IMR-90 (cell line): ENCODE results near the gene SF3B1. TPM values are rescaled to one million over a fixed set of nuclear protein-coding genes. Genes with fewer than 3 reads are reported as not detected.

Source experiments
- ATAC-seq: fragments of 200-7000 bp; cut with Tn5 transposase; 2 replicates; pipeline ENCODE4 v1.9.1; 2020; ENCODE audit warnings: low read depth, mild to moderate bottlenecking, moderate library complexity
- BruUV-seq: library from RNA; stranded (reverse); fragments of 400-500 nt; replicated peaks from 2 replicates; lab custom pipeline; 2021; lab: Mats Ljungman, UMichigan
- CTCF ChIA-PET: fragments of 300-600 bp; formaldehyde crosslinking; extraction: SDS; loops from one replicate; lab custom pipeline; 2021; ENCODE audit warnings: antibody characterized with exemption; lab: Yijun Ruan, JAX
- POLR2A ChIA-PET: fragments of 300-600 bp; sonication (Branson Sonifier 250); formaldehyde crosslinking; loops from one replicate; lab custom pipeline; 2022; ENCODE audit warnings: antibody characterized with exemption; ENCODE audit not compliant: unreplicated experiment; lab: Charles Lee
- DNase-seq: peaks from one replicate; pipeline ENCODE4 v3.0.0; 2013
- H2AFZ ChIP-seq: replicated peaks from 2 replicates; pipeline ENCODE3; 2013; ENCODE audit warnings: low read length, mild to moderate bottlenecking; ENCODE audit not compliant: poor library complexity
- H2AK5ac ChIP-seq: 2 replicates; pipeline ENCODE4 v1.6.1; 2013; ENCODE audit warnings: low read depth, low read length, inconsistent platforms
- H2AK9ac ChIP-seq: replicated peaks from 2 replicates; pipeline ENCODE3; 2013; ENCODE audit warnings: mild to moderate bottlenecking, low read depth, low read length, moderate library complexity; ENCODE audit not compliant: poor library complexity
- H2BK120ac ChIP-seq: 2 replicates; pipeline ENCODE4 v1.6.1; 2013; ENCODE audit warnings: low read depth, low read length, inconsistent platforms
- H2BK15ac ChIP-seq: 3 replicates; pipeline ENCODE4 v1.6.1; 2013; ENCODE audit warnings: low read depth, low read length, inconsistent platforms
- H2BK20ac ChIP-seq: 2 replicates; pipeline ENCODE4 v1.6.1; 2013; ENCODE audit warnings: low read depth, mild to moderate bottlenecking, inconsistent platforms, low read length, moderate library complexity
- H2BK5ac ChIP-seq: 2 replicates; pipeline ENCODE4 v1.6.1; 2013; ENCODE audit warnings: mild to moderate bottlenecking, low read depth, low read length, inconsistent platforms; ENCODE audit not compliant: poor library complexity, severe bottlenecking
- H3K14ac ChIP-seq: replicated peaks from 2 replicates; pipeline ENCODE4 v1.6.1; 2013; ENCODE audit warnings: low read depth, low read length, inconsistent platforms
- H3K18ac ChIP-seq: 2 replicates; pipeline ENCODE4 v1.6.1; 2013; ENCODE audit warnings: low read depth, low read length, control low read depth
- H3K23ac ChIP-seq: 2 replicates; pipeline ENCODE4 v1.6.1; 2013; ENCODE audit warnings: low read depth, low read length, inconsistent platforms
- H3K27ac ChIP-seq: 2 replicates; pipeline ENCODE4 v1.5.1; 2013; ENCODE audit warnings: mild to moderate bottlenecking, control low read depth, low read length; ENCODE audit not compliant: insufficient read depth
- H3K27me3 ChIP-seq: 2 replicates; pipeline ENCODE4 v1.6.1; 2013; ENCODE audit warnings: low read length; ENCODE audit not compliant: control insufficient read depth, insufficient read depth
- H3K36me3 ChIP-seq: 2 replicates; pipeline ENCODE4 v1.6.1; 2013; ENCODE audit warnings: low read length, mixed read lengths; ENCODE audit not compliant: control insufficient read depth, insufficient read depth
- H3K4ac ChIP-seq: 2 replicates; pipeline ENCODE4 v1.6.1; 2013; ENCODE audit warnings: low read depth, low read length, inconsistent platforms
- H3K4me1 ChIP-seq: 2 replicates; pipeline ENCODE4 v1.6.1; 2013; ENCODE audit warnings: low read length, mixed read lengths; ENCODE audit not compliant: control insufficient read depth, insufficient read depth
- H3K4me2 ChIP-seq: 2 replicates; pipeline ENCODE4 v1.6.1; 2013; ENCODE audit warnings: low read depth, mild to moderate bottlenecking, control low read depth, low read length, moderate library complexity
- H3K4me3 ChIP-seq: 2 replicates; pipeline ENCODE4 v1.5.1; 2013; ENCODE audit warnings: low read depth, mild to moderate bottlenecking, control low read depth, low read length, moderate library complexity; ENCODE audit not compliant: insufficient read depth
- H3K56ac ChIP-seq: 2 replicates; pipeline ENCODE4 v1.6.1; 2013; ENCODE audit warnings: low read length, inconsistent platforms; ENCODE audit not compliant: insufficient read depth; ENCODE audit errors: extremely low read depth
- H3K79me1 ChIP-seq, 2 experiments: 2 replicates each; pipeline ENCODE4 v1.6.1; 2013; ENCODE audit warnings: low read length in 2 of 2, inconsistent platforms in 1 of 2, low read depth in 1 of 2
- H3K9ac ChIP-seq: 2 replicates; pipeline ENCODE4 v1.6.1; 2013; ENCODE audit warnings: low read depth, low read length, control low read depth
- H3K9me1 ChIP-seq: 2 replicates; pipeline ENCODE4 v1.6.1; 2013; ENCODE audit warnings: low read length, inconsistent platforms; ENCODE audit not compliant: insufficient read depth
- H3K9me3 ChIP-seq: 2 replicates; pipeline ENCODE4 v1.6.1; 2013; ENCODE audit warnings: low read length; ENCODE audit not compliant: control insufficient read depth, insufficient read depth
- H4K20me1 ChIP-seq: 2 replicates; pipeline ENCODE4 v1.6.1; 2013; ENCODE audit warnings: low read length, inconsistent platforms; ENCODE audit not compliant: insufficient read depth
- H4K5ac ChIP-seq: 2 replicates; pipeline ENCODE4 v1.6.1; 2013; ENCODE audit warnings: mild to moderate bottlenecking, low read depth, low read length, control low read depth
- H4K8ac ChIP-seq, 2 experiments: 2 replicates each; pipeline ENCODE4 v1.6.1; 2013; ENCODE audit warnings: low read depth in 2 of 2, low read length in 2 of 2, control low read depth in 1 of 2, inconsistent platforms in 1 of 2
- H4K91ac ChIP-seq: 2 replicates; pipeline ENCODE4 v1.6.1; 2013; ENCODE audit warnings: low read depth, low read length, inconsistent platforms; ENCODE audit not compliant: insufficient read depth
- BHLHE40 ChIP-seq: fragments of 150-350 bp; IDR thresholded peaks from 2 replicates; pipeline ENCODE4 v1.6.1; 2016; ENCODE audit warnings: mild to moderate bottlenecking, low read depth, low read length
- CHD1 ChIP-seq: IDR thresholded peaks from 2 replicates; pipeline ENCODE4 v1.6.1; 2012; ENCODE audit warnings: low read depth, low read length, improper control_type of control experiment
- CTCF ChIP-seq: conservative IDR thresholded peaks from 2 replicates; pipeline ENCODE4 v1.5.1; 2012; ENCODE audit warnings: mild to moderate bottlenecking, low read depth, low read length, improper control_type of control experiment
- FOS ChIP-seq: fragments of 150-350 bp; IDR thresholded peaks from 2 replicates; pipeline ENCODE4 v1.6.1; 2016; ENCODE audit warnings: low read depth, low read length
- MAFK ChIP-seq: IDR thresholded peaks from 2 replicates; pipeline ENCODE4 v1.6.1; 2012; ENCODE audit warnings: low read depth, low read length, improper control_type of control experiment
- MAZ ChIP-seq: IDR thresholded peaks from 2 replicates; pipeline ENCODE4 v1.6.1; 2012; ENCODE audit warnings: low read depth, mild to moderate bottlenecking, low read length, improper control_type of control experiment, moderate library complexity, borderline replicate concordance
- MXI1 ChIP-seq: IDR thresholded peaks from 2 replicates; pipeline ENCODE4 v1.6.1; 2012; ENCODE audit warnings: low read depth, mild to moderate bottlenecking, low read length, moderate library complexity, borderline replicate concordance
- NFE2L2 ChIP-seq: fragments of 150-350 bp; IDR thresholded peaks from 2 replicates; pipeline ENCODE4 v1.6.1; 2016; ENCODE audit warnings: low read depth, mild to moderate bottlenecking, low read length
- POLR2A ChIP-seq: IDR thresholded peaks from 2 replicates; pipeline ENCODE4 v1.6.1; 2012; ENCODE audit warnings: mild to moderate bottlenecking, low read depth, low read length
- RAD21 ChIP-seq: IDR thresholded peaks from 2 replicates; pipeline ENCODE4 v1.6.1; 2012; ENCODE audit warnings: low read length, improper control_type of control experiment
- RCOR1 ChIP-seq: IDR thresholded peaks from 2 replicates; pipeline ENCODE4 v1.6.1; 2012; ENCODE audit warnings: mild to moderate bottlenecking, low read length, improper control_type of control experiment; ENCODE audit not compliant: insufficient replicate concordance
- RFX5 ChIP-seq: IDR thresholded peaks from 2 replicates; pipeline ENCODE4 v1.8.0; 2012; ENCODE audit warnings: low read depth, mild to moderate bottlenecking, low read length, moderate library complexity
- SMC3 ChIP-seq: fragments of 150-350 bp; IDR thresholded peaks from 2 replicates; pipeline ENCODE4 v1.6.1; 2016; ENCODE audit warnings: low read depth, mild to moderate bottlenecking, antibody characterized with exemption, low read length, moderate library complexity
- USF2 ChIP-seq: fragments of 150-350 bp; IDR thresholded peaks from 2 replicates; pipeline ENCODE4 v1.6.1; 2017; ENCODE audit warnings: mild to moderate bottlenecking, antibody characterized with exemption, low read length, low read depth
- WGBS, 2 experiments: methylation state at CpG; one replicate each; pipeline versions ENCODE4 v1.1.5 to v1.1.7; 2013; ENCODE audit warnings: missing lambda C conversion rate in 2 of 2; ENCODE audit not compliant: insufficient read length in 1 of 2; ENCODE audit errors: extremely low coverage in 2 of 2; 5-methylcytosine and 5-hydroxymethylcytosine counted together
- dilution Hi-C: fragments of 300-500 bp; cut with HindIII; formaldehyde crosslinking; loops from one replicate; pipeline ENCODE4 v1.14.3; 2018; ENCODE audit warnings: low sequenced_read_pairs; ENCODE audit not compliant: unreplicated experiment
- in situ Hi-C: fragments of 300-500 bp; cut with MboI; formaldehyde crosslinking; loops from 3 replicates; pipeline ENCODE4 v1.14.3; 2019; ENCODE audit warnings: low sequenced_read_pairs, inconsistent platforms, mixed read lengths
- intact Hi-C: fragments of 100-400 bp; cut with micrococcal nuclease; formaldehyde crosslinking; loops from 2 replicates; pipeline ENCODE4 v1.10.0; 2022
- polyA plus RNA-seq, 3 experiments: library from polyadenylated mRNA; depleted of rRNA; stranded (reverse); fragments of >200 nt; gene quantifications; 2 replicates each; pipeline ENCODE4 v1.2.3, GENCODE V29; 2012; ENCODE audit warnings: low replicate concordance in 1 of 3
- total RNA-seq: library from RNA; depleted of rRNA; stranded (reverse); fragments of >200 nt; gene quantifications from 2 replicates; pipeline ENCODE4 v1.2.3, GENCODE V29; 2012
- TF ChIP-seq, protein P1 (sequence below): fragments of 150-350 bp; IDR thresholded peaks from 2 replicates; pipeline ENCODE4 v1.6.1; 2016; ENCODE audit warnings: low read depth, mild to moderate bottlenecking, low read length, moderate library complexity, borderline replicate concordance

SF3B1 gene
- total and polyA plus RNA-seq, 2 of the 4 experiments (the other 2 are of a cell fraction) = 326 to 942 TPM

- Histone ChIP-seq H3K14ac (no peak overlapping the region), H3K36me3 (peaks cover 35% of the 10 kb centered on the region), H3K4me2 (no peak overlapping the region), H3K27ac (no peak overlapping the region), H4K20me1 (peaks cover 4% of the 10 kb centered on the region; the same call in 1 of the 2 replicates), H2AFZ (no peak overlapping the region), H2AK9ac (peak overlapping the region; percentile 28), H3K27me3 (no peaks in the 10 kb centered on the region), H3K4me3 (no peak overlapping the region), H2BK5ac (no peak overlapping the region), H2AK5ac (no peak overlapping the region), H2BK15ac (no peak overlapping the region), H4K91ac (no peak overlapping the region), H2BK120ac (no peak overlapping the region), H3K4me1 (no peaks in the 10 kb centered on the region), H2BK20ac (no peak overlapping the region), H4K5ac (no peak overlapping the region), H3K56ac (no peak overlapping the region), H3K23ac (no peak overlapping the region), H3K18ac (no peak overlapping the region), H3K4ac (no peak overlapping the region), H3K9me1 (no peaks in the 10 kb centered on the region), H3K9ac (no peak overlapping the region), H3K9me3 (peaks cover 10% of the 10 kb centered on the region), H3K79me1 (0 out of 4 replicates have a peak, but pooled peaks cover 0 to 4% of the 10 kb centered on the region in 2 experiments), H4K8ac (no peak overlapping the region)
- DNase-seq (no peak), ATAC-seq (no peak)
- WGBS, 2 experiments = no CpG with 5 or more reads among the region's 9 CpGs
- intact Hi-C loops = no loop called here
- in situ Hi-C loops = no loop called here
- POLR2A ChIA-PET = no interaction called here
- BruUV-seq = no TSS peak
- CTCF ChIA-PET = no interaction called here
- dilution Hi-C loops = no loop called here
- TF ChIP-seq BHLHE40 (no peak), CHD1 (no peak), USF2 (no peak), MAFK (no peak), MAZ (no peak), CTCF (no peak), RCOR1 (no peak), POLR2A (no peak), NFE2L2 (no peak), RAD21 (no peak), FOS (no peak), SMC3 (no peak), RFX5 (no peak), MXI1 (no peak)
- TF ChIP-seq, protein P1, sequence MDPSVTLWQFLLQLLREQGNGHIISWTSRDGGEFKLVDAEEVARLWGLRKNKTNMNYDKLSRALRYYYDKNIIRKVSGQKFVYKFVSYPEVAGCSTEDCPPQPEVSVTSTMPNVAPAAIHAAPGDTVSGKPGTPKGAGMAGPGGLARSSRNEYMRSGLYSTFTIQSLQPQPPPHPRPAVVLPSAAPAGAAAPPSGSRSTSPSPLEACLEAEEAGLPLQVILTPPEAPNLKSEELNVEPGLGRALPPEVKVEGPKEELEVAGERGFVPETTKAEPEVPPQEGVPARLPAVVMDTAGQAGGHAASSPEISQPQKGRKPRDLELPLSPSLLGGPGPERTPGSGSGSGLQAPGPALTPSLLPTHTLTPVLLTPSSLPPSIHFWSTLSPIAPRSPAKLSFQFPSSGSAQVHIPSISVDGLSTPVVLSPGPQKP = no peak
Observed at GRCh38 chr2:197480165-197481036, 45.6 kb upstream of the SF3B1 start.
